Measurements from ENCODE around the gene KRTAP4-3.
A peak's percentile ranks its signal among the peaks of the same experiment; 100 is the strongest.
"Not testable (repeated sequence)": the region's sequence is repeated elsewhere in the genome, so short reads cannot be mapped to it uniquely, and the experiment has no call there.

Gene KRTAP4-3

GRCh38 chr17:41177727-41178271 lies 9.8 kb upstream of the KRTAP4-3 start, which contains the start of gene KRTAP4-2:
KRTAP4-2 (minus strand) TSS chr17:41178221; CDS start chr17:41178164, 57 bp downstream.
- no peak for TF ChIP-seq CTCF (conservative IDR thresholded peaks at IDR 0.05; ENCODE audit: control insufficient read depth, insufficient read depth, low read depth, low read length)
- no peak for DNase-seq (ENCODE audit: low read depth)
- no peak within 1 kb of the TSS for H3K4me3 ChIP-seq (ENCODE audit: control insufficient read depth, low read depth, low read length)

GRCh38 chr17:41176744-41177387 lies 8.8 kb upstream of the KRTAP4-3 start:
- no peak overlapping the region for H3K4me3 ChIP-seq (ENCODE audit: control insufficient read depth, low read depth, low read length)
- no peak for TF ChIP-seq CTCF (conservative IDR thresholded peaks at IDR 0.05; ENCODE audit: control insufficient read depth, insufficient read depth, low read depth, low read length)
- no peak for DNase-seq (ENCODE audit: low read depth)

GRCh38 chr17:41171886-41172285 lies 3.9 kb upstream of the KRTAP4-3 start:
- no peak for TF ChIP-seq CTCF (conservative IDR thresholded peaks at IDR 0.05; ENCODE audit: control insufficient read depth, insufficient read depth, low read depth, low read length)
- no peak overlapping the region for H3K4me3 ChIP-seq (ENCODE audit: control insufficient read depth, low read depth, low read length)
- peak; percentile 71 for DNase-seq (ENCODE audit: low read depth)

GRCh38 chr17:41167561-41167960 lies 460 bp downstream of the KRTAP4-3 start:
- TF ChIP-seq CTCF (conservative IDR thresholded peaks at IDR 0.05; ENCODE audit: control insufficient read depth, insufficient read depth, low read depth, low read length): no peak
- no peak for DNase-seq (ENCODE audit: low read depth)
- no peak overlapping the region for H3K4me3 ChIP-seq (ENCODE audit: control insufficient read depth, low read depth, low read length)

GRCh38 chr17:41163828-41164227 lies 4.2 kb downstream of the KRTAP4-3 start:
- peak; percentile 4 for DNase-seq (ENCODE audit: low read depth)
- no peak for TF ChIP-seq CTCF (conservative IDR thresholded peaks at IDR 0.05; ENCODE audit: control insufficient read depth, insufficient read depth, low read depth, low read length)
- no peak overlapping the region for H3K4me3 ChIP-seq (ENCODE audit: control insufficient read depth, low read depth, low read length)

GRCh38 chr17:41160648-41161047 lies 7.4 kb downstream of the KRTAP4-3 start, which contains the start of gene KRTAP4-4:
KRTAP4-4 (minus strand) TSS chr17:41160748; CDS start chr17:41160691, 57 bp downstream.
- no peak for TF ChIP-seq CTCF (conservative IDR thresholded peaks at IDR 0.05; ENCODE audit: control insufficient read depth, insufficient read depth, low read depth, low read length)
- H3K4me3 ChIP-seq (ENCODE audit: control insufficient read depth, low read depth, low read length): no peak within 1 kb of the TSS
- DNase-seq (ENCODE audit: low read depth): no peak

GRCh38 chr17:41160190-41160589 lies 7.8 kb downstream of the KRTAP4-3 start:
- not testable (repeated sequence) for DNase-seq (ENCODE audit: low read depth); H3K4me3 ChIP-seq (ENCODE audit: control insufficient read depth, low read depth, low read length)

Measured in fibroblast of mammary gland (primary cell).